ENCODE measurements around the gene ERH. TPM values are rescaled to one million over a fixed set of nuclear protein-coding genes. Genes with fewer than 3 reads are reported as not detected.

ERH gene
- total and polyA plus RNA-seq, 12 donors: 102 to 151 (median 130) TPM

DNA sequence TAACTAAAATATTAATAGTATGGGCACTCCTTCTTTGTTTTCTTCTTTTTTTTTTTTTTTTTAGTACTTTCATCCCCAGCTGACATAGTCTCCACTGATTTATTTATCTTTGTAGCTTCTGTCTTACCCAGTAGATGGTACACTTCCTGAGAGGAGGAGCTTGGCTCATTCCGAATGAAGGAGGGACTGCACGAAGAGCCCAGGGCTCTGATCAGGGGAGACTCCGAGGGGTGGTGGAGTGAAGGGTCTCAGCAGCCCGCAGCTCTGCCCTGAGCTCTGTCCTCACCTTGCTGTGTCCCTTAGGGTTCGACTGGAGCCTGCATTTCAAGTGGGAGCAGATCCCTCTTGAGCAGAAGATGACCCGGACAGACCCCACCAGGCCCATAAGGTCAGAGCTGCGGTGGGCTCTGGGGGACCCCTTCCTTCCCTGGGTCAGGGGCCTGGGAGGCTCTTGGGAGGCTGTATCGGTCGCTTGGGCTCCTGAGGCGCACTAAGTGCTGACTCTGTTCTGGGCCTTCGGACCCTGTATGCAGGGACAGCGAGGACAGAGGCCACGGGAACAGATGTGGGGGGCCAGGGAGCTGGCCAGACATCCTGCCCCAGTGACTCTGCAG lies 65.2 kb downstream of the ERH start:
- 81 to 85% methylated on average over 13 of the region's 13 CpGs for WGBS, 2 donors
- peaks cover 0 to 4% (median 0%) of the 10 kb centered on the region in 9 donors for H3K4me1 ChIP-seq
- intact Hi-C loops (cut with DNase I): no loop called here
- DNase-seq (no peak), ATAC-seq (peak in 1 of 8 donors; percentile 35)
- H3K9me3 ChIP-seq: no peaks in the 10 kb centered on the region
- H3K27me3 ChIP-seq: no peaks in the 10 kb centered on the region
- H3K4me3 ChIP-seq: no peak overlapping the region
- H3K36me3 ChIP-seq: peaks cover 0 to 50% (median 0%) of the 10 kb centered on the region in 9 donors
- H3K27ac ChIP-seq: no peak overlapping the region
- TF ChIP-seq CTCF (IDR thresholded peaks at IDR 0.05): no peak

- no peaks in the 10 kb centered on the region for H3K27me3 ChIP-seq
- H3K36me3 ChIP-seq: peaks cover 0 to 63% (median 0%) of the 10 kb centered on the region in 9 donors
- H3K27ac ChIP-seq: no peak overlapping the region
- H3K4me1 ChIP-seq: peaks cover 0 to 3% (median 0%) of the 10 kb centered on the region in 9 donors
- intact Hi-C loops (cut with DNase I): no loop called here
- DNase-seq: no peak
- no peak overlapping the region for H3K4me3 ChIP-seq
- no peaks in the 10 kb centered on the region for H3K9me3 ChIP-seq
- WGBS, 2 donors: 80 to 91% methylated on average over 4 of the region's 4 CpGs
- no peak for TF ChIP-seq CTCF (IDR thresholded peaks at IDR 0.05)
- ATAC-seq: no peak
Observed at GRCh38 chr14:69331206-69331605, 66.9 kb downstream of the ERH start.

Other genes with a start within 250 kb of the ERH start
- 10 to 100 TPM; 49.3 to 63.1 (median 58.7) TPM for gene DCAF5, start 245.2 kb downstream of the ERH start, total RNA-seq
- gene DCAF5, start 245.2 kb downstream of the ERH start, polyA plus RNA-seq: 10 to 100 TPM; 14.1 to 18.2 TPM
- gene EXD2, start 206.8 kb downstream of the ERH start, total RNA-seq: 10 to 100 TPM; 13.9 to 22.4 (median 16.3) TPM
- 1 to 10 TPM; 9.8 TPM for gene EXD2, start 206.8 kb downstream of the ERH start, polyA plus RNA-seq
- gene GALNT16, start 138.1 kb downstream of the ERH start, total RNA-seq: 100 to 1,000 TPM in 2 of 10 donors, 10 to 100 TPM in 8; 51.2 to 106 (median 71.7) TPM
- gene GALNT16, start 138.1 kb downstream of the ERH start, polyA plus RNA-seq: 10 to 100 TPM in 1 of 2 donors, 1 to 10 TPM in 1; 9.6 to 56.5 TPM
- gene SLC39A9, start 393 bp upstream of the ERH start, total RNA-seq: 10 to 100 TPM; 19.3 to 28.3 (median 22.8) TPM
- gene SLC39A9, start 393 bp upstream of the ERH start, polyA plus RNA-seq: 10 to 100 TPM; 11.1 to 13.2 TPM
- under 1 TPM in 8 of 10 donors, not detected in 2; 0.05 to 0.23 (median 0.16) TPM for gene PLEKHD1, start 86.4 kb upstream of the ERH start, total RNA-seq
- gene PLEKHD1, start 86.4 kb upstream of the ERH start, polyA plus RNA-seq: under 1 TPM; 0.01 to 0.15 TPM
- not detected for gene CCDC177, start 176.6 kb upstream of the ERH start, total RNA-seq
- under 1 TPM in 1 of 2 donors, not detected in 1; 0.03 TPM for gene CCDC177, start 176.6 kb upstream of the ERH start, polyA plus RNA-seq
- gene SUSD6, start 213.3 kb upstream of the ERH start, total RNA-seq: 10 to 100 TPM; 18.0 to 46.3 (median 25.5) TPM
- 1 to 10 TPM; 5.9 to 8.4 TPM for gene SUSD6, start 213.3 kb upstream of the ERH start, polyA plus RNA-seq

Measured in heart right ventricle (tissue), 16 donors.